Measurements from ENCODE around the gene LBX1. TPM values are rescaled to one million over a fixed set of nuclear protein-coding genes. Genes with fewer than 3 reads are reported as not detected.

Gene LBX1
- total RNA-seq, 3 donors from 2014 or later (not counting 1 experiment from before 2014, with no cell fraction given): not detected

- no peak for DNase-seq
- WGBS (ENCODE audit: insufficient coverage): 19% methylated on average over 21 of the region's 26 CpGs
- H3K27ac ChIP-seq (ENCODE audit: low read length): no peak overlapping the region
- no peak for ATAC-seq
- no peak overlapping the region for H3K27ac Mint-ChIP-seq
- no peaks in the 10 kb centered on the region for H3K36me3 Mint-ChIP-seq
- no peak overlapping the region for H3K4me3 ChIP-seq (ENCODE audit: low read length)
- H3K4me1 Mint-ChIP-seq: peaks cover 10 to 14% of the 10 kb centered on the region in 2 donors
- no peaks in the 10 kb centered on the region for H3K9me3 ChIP-seq (ENCODE audit: control insufficient read depth, insufficient read depth, low read length)
- peaks cover 76% of the 10 kb centered on the region in 2 donors for H3K27me3 Mint-ChIP-seq (ENCODE audit: low read depth in 2 of 2)
- peaks cover 35% of the 10 kb centered on the region for H3K4me1 ChIP-seq (ENCODE audit: control insufficient read depth, insufficient read depth, low read length)
- intact Hi-C loops (cut with micrococcal nuclease): no loop called here
- H3K4me3 Mint-ChIP-seq: no peak overlapping the region
- no peaks in the 10 kb centered on the region for H3K36me3 ChIP-seq (ENCODE audit: control insufficient read depth, insufficient read depth, low read length)
- TF ChIP-seq CTCF (IDR thresholded peaks at IDR 0.05): no peak
- no peaks in the 10 kb centered on the region for H3K9me3 Mint-ChIP-seq
- peaks cover 59% of the 10 kb centered on the region for H3K27me3 ChIP-seq (ENCODE audit: control insufficient read depth, insufficient read depth, low read length)
These were observed 9.9 kb downstream of the LBX1 start for GRCh38 chr10:101219139-101219945.

- Histone ChIP-seq H3K27ac (ENCODE audit: low read length) (no peak overlapping the region), H3K9me3 (ENCODE audit: control insufficient read depth, insufficient read depth, low read length) (no peaks in the 10 kb centered on the region), H3K36me3 (ENCODE audit: control insufficient read depth, insufficient read depth, low read length) (no peaks in the 10 kb centered on the region), H3K4me3 (ENCODE audit: low read length) (no peak overlapping the region), H3K4me1 (ENCODE audit: control insufficient read depth, insufficient read depth, low read length) (peaks cover 39% of the 10 kb centered on the region), H3K27me3 (ENCODE audit: control insufficient read depth, insufficient read depth, low read length) (peaks cover 63% of the 10 kb centered on the region)
- peaks cover 68 to 76% of the 10 kb centered on the region in 2 donors for H3K27me3 Mint-ChIP-seq (ENCODE audit: low read depth in 2 of 2)
- H3K36me3 Mint-ChIP-seq: no peaks in the 10 kb centered on the region
- no peaks in the 10 kb centered on the region for H3K9me3 Mint-ChIP-seq
- WGBS (ENCODE audit: insufficient coverage): 7% methylated on average over 27 of the region's 27 CpGs
- peak in 1 of 2 donors; percentile 38 for DNase-seq
- TF ChIP-seq CTCF (IDR thresholded peaks at IDR 0.05): no peak
- intact Hi-C loops (cut with micrococcal nuclease): no loop called here
- H3K27ac Mint-ChIP-seq: no peak overlapping the region
- H3K4me1 Mint-ChIP-seq: peaks cover 14 to 22% of the 10 kb centered on the region in 2 donors
- H3K4me3 Mint-ChIP-seq: no peak overlapping the region
- no peak for ATAC-seq
These were observed 10.7 kb downstream of the LBX1 start for GRCh38 chr10:101218351-101219138.

- Mint-ChIP-seq H3K27ac (no peak overlapping the region), H3K36me3 (no peaks in the 10 kb centered on the region), H3K9me3 (no peaks in the 10 kb centered on the region), H3K4me3 (no peak overlapping the region), H3K27me3 (ENCODE audit: low read depth in 2 of 2) (peaks cover 68 to 73% of the 10 kb centered on the region in 2 donors), H3K4me1 (peaks cover 17 to 22% of the 10 kb centered on the region in 2 donors)
- TF ChIP-seq CTCF (IDR thresholded peaks at IDR 0.05): no peak
- intact Hi-C loops (cut with micrococcal nuclease): no loop called here
- DNase-seq: peak in 1 of 2 donors; percentile 52
- Histone ChIP-seq H3K9me3 (ENCODE audit: control insufficient read depth, insufficient read depth, low read length) (no peaks in the 10 kb centered on the region), H3K4me1 (ENCODE audit: control insufficient read depth, insufficient read depth, low read length) (peaks cover 32% of the 10 kb centered on the region), H3K4me3 (ENCODE audit: low read length) (no peak overlapping the region), H3K27me3 (ENCODE audit: control insufficient read depth, insufficient read depth, low read length) (peaks cover 55% of the 10 kb centered on the region), H3K27ac (ENCODE audit: low read length) (no peak overlapping the region), H3K36me3 (ENCODE audit: control insufficient read depth, insufficient read depth, low read length) (no peaks in the 10 kb centered on the region)
- 5% methylated on average over 68 of the region's 68 CpGs for WGBS (ENCODE audit: insufficient coverage)
- ATAC-seq: no peak
These were observed 11.6 kb downstream of the LBX1 start for GRCh38 chr10:101217450-101218281.
